Activated T-helper 2 cell treated with anti-CD3 and anti-CD28 coated beads, Interferon-gamma antibody, Interleukin-2, Interleukin-4, amounts not matched to agents 10 μg/mL and 5 μg/mL and 100 μg/mL, durations not matched to agents 14 hours and 24 hours and 36 hours (primary cell): ENCODE data around the gene CDC25C. TPM values are rescaled to one million over a fixed set of nuclear protein-coding genes. Genes with fewer than 3 reads are reported as not detected.

Source experiments
- DNase-seq: peaks from one replicate; pipeline ENCODE4 v3.0.0; 2021; ENCODE audit warnings: low spot score
- H3K27ac Mint-ChIP-seq: one replicate; pipeline ENCODE4 v1.8.0; 2021; ENCODE audit warnings: mixed read lengths
- H3K27me3 Mint-ChIP-seq: one replicate; pipeline ENCODE4 v1.8.0; 2021; ENCODE audit warnings: low read depth, mixed read lengths
- H3K36me3 Mint-ChIP-seq: one replicate; pipeline ENCODE4 v1.8.0; 2021; ENCODE audit warnings: low read depth, mixed read lengths
- H3K4me1 Mint-ChIP-seq: one replicate; pipeline ENCODE4 v1.8.0; 2021; ENCODE audit warnings: low read depth, mixed read lengths
- H3K4me3 Mint-ChIP-seq: one replicate; pipeline ENCODE4 v1.8.0; 2021; ENCODE audit warnings: low read depth, mild to moderate bottlenecking, moderate library complexity, mixed read lengths
- H3K9me3 Mint-ChIP-seq: one replicate; pipeline ENCODE4 v1.8.0; 2021; ENCODE audit warnings: mixed read lengths
- intact Hi-C: fragments of 100-400 bp; cut with micrococcal nuclease; formaldehyde crosslinking; loops from one replicate; pipeline ENCODE4 v1.15.1; 2023
- total RNA-seq: library from RNA; stranded (reverse); gene quantifications from 2 replicates; pipeline ENCODE4 v1.2.3, GENCODE V29; 2022

Gene CDC25C
- total RNA-seq, 1 donor from 2014 or later, result 8.4 TPM

GRCh38 chr5:138303372-138303771 is 28.2 kb downstream of the CDC25C start:
- Mint-ChIP-seq H3K27me3 (no peaks in the 10 kb centered on the region), H3K27ac (no peak overlapping the region), H3K4me1 (peaks cover 9% of the 10 kb centered on the region), H3K36me3 (peaks cover 20% of the 10 kb centered on the region), H3K9me3 (no peaks in the 10 kb centered on the region), H3K4me3 (no peak overlapping the region)
- no peak for DNase-seq
- intact Hi-C loops, result no loop called here

GRCh38 chr5:138289296-138289695 is 42.3 kb downstream of the CDC25C start:
- intact Hi-C loops, result no loop called here
- no peak overlapping the region for H3K4me3 Mint-ChIP-seq
- H3K36me3 Mint-ChIP-seq, result peaks cover 16% of the 10 kb centered on the region
- no peak for DNase-seq
- peaks cover 3% of the 10 kb centered on the region for H3K4me1 Mint-ChIP-seq
- H3K27me3 Mint-ChIP-seq, result no peaks in the 10 kb centered on the region
- no peak overlapping the region for H3K27ac Mint-ChIP-seq
- H3K9me3 Mint-ChIP-seq, result no peaks in the 10 kb centered on the region

- peaks cover 3% of the 10 kb centered on the region for H3K4me1 Mint-ChIP-seq
- H3K36me3 Mint-ChIP-seq, result peaks cover 16% of the 10 kb centered on the region
- no peak overlapping the region for H3K4me3 Mint-ChIP-seq
- no peak for DNase-seq
- no peaks in the 10 kb centered on the region for H3K9me3 Mint-ChIP-seq
- no peaks in the 10 kb centered on the region for H3K27me3 Mint-ChIP-seq
- intact Hi-C loops, result no loop called here
- peak overlapping the region; percentile 34 for H3K27ac Mint-ChIP-seq
These were observed 44.4 kb downstream of the CDC25C start for GRCh38 chr5:138287246-138287645.

- H3K27me3 Mint-ChIP-seq, result no peaks in the 10 kb centered on the region
- H3K4me1 Mint-ChIP-seq, result peaks cover 3% of the 10 kb centered on the region
- no peaks in the 10 kb centered on the region for H3K9me3 Mint-ChIP-seq
- H3K36me3 Mint-ChIP-seq, result peaks cover 13% of the 10 kb centered on the region
- no peak overlapping the region for H3K4me3 Mint-ChIP-seq
- intact Hi-C loops, result no loop called here
- no peak overlapping the region for H3K27ac Mint-ChIP-seq
- no peak for DNase-seq
These were observed 48.5 kb downstream of the CDC25C start for GRCh38 chr5:138282920-138283742.

- no peaks in the 10 kb centered on the region for H3K4me1 Mint-ChIP-seq
- no peak overlapping the region for H3K4me3 Mint-ChIP-seq
- peaks cover 9% of the 10 kb centered on the region for H3K36me3 Mint-ChIP-seq
- no peaks in the 10 kb centered on the region for H3K9me3 Mint-ChIP-seq
- H3K27me3 Mint-ChIP-seq, result peaks cover 7% of the 10 kb centered on the region
- no peak for DNase-seq
- no peak overlapping the region for H3K27ac Mint-ChIP-seq
- intact Hi-C loops, result no loop called here
These were observed 50.7 kb downstream of the CDC25C start for GRCh38 chr5:138280915-138281314.

GRCh38 chr5:138276402-138277054 is 55.1 kb downstream of the CDC25C start:
- no peaks in the 10 kb centered on the region for H3K36me3 Mint-ChIP-seq
- intact Hi-C loops, result no loop called here
- H3K9me3 Mint-ChIP-seq, result no peaks in the 10 kb centered on the region
- DNase-seq, result no peak
- peaks cover 35% of the 10 kb centered on the region for H3K27me3 Mint-ChIP-seq
- H3K4me1 Mint-ChIP-seq, result peaks cover 7% of the 10 kb centered on the region
- H3K4me3 Mint-ChIP-seq, result no peak overlapping the region
- H3K27ac Mint-ChIP-seq, result no peak overlapping the region

GRCh38 chr5:138275895-138276294 is 55.7 kb downstream of the CDC25C start:
- intact Hi-C loops, result no loop called here
- DNase-seq, result no peak
- no peak overlapping the region for H3K4me3 Mint-ChIP-seq

GRCh38 chr5:138275379-138275782 is 56.2 kb downstream of the CDC25C start:
- no peak for DNase-seq
- intact Hi-C loops, result no loop called here

More at GRCh38 chr5:138275895-138276294, 55.7 kb downstream of the CDC25C start:
- H3K36me3 Mint-ChIP-seq, result no peaks in the 10 kb centered on the region
- peaks cover 37% of the 10 kb centered on the region for H3K27me3 Mint-ChIP-seq
- H3K4me1 Mint-ChIP-seq, result peaks cover 7% of the 10 kb centered on the region
- H3K9me3 Mint-ChIP-seq, result no peaks in the 10 kb centered on the region
- H3K27ac Mint-ChIP-seq, result no peak overlapping the region

GRCh38 chr5:138274189-138274853 is 57.3 kb downstream of the CDC25C start, which contains the start of gene GFRA3:
TSS of gene GFRA3 (minus strand) at chr5:138274621. CDS start at chr5:138274424, 197 bp downstream.
- H3K27me3 Mint-ChIP-seq, result peaks cover 37% of the 10 kb centered on the region
- peak within 1 kb of the TSS; percentile 52 for H3K4me3 Mint-ChIP-seq
- H3K27ac Mint-ChIP-seq, result no peak within 1 kb of the TSS
- H3K36me3 Mint-ChIP-seq, result no peaks in the 10 kb centered on the region
- no peak for DNase-seq
- intact Hi-C loops, result no loop called here
- peaks cover 7% of the 10 kb centered on the region for H3K4me1 Mint-ChIP-seq
- H3K9me3 Mint-ChIP-seq, result no peaks in the 10 kb centered on the region

More at GRCh38 chr5:138275379-138275782, 56.2 kb downstream of the CDC25C start:
- no peak overlapping the region for H3K4me3 Mint-ChIP-seq
- H3K36me3 Mint-ChIP-seq, result no peaks in the 10 kb centered on the region
- peaks cover 37% of the 10 kb centered on the region for H3K27me3 Mint-ChIP-seq
- H3K4me1 Mint-ChIP-seq, result peaks cover 7% of the 10 kb centered on the region
- H3K9me3 Mint-ChIP-seq, result no peaks in the 10 kb centered on the region
- H3K27ac Mint-ChIP-seq, result no peak overlapping the region

- H3K4me1 Mint-ChIP-seq, result peaks cover 7% of the 10 kb centered on the region
- H3K27me3 Mint-ChIP-seq, result peaks cover 37% of the 10 kb centered on the region
- no peaks in the 10 kb centered on the region for H3K9me3 Mint-ChIP-seq
- no peak overlapping the region for H3K27ac Mint-ChIP-seq
- peak overlapping the region; percentile 1 for H3K4me3 Mint-ChIP-seq
- no peaks in the 10 kb centered on the region for H3K36me3 Mint-ChIP-seq
- intact Hi-C loops, result no loop called here
- DNase-seq, result no peak
These were observed 57.8 kb downstream of the CDC25C start for GRCh38 chr5:138273834-138274188.

GRCh38 chr5:138272681-138273080 is 58.9 kb downstream of the CDC25C start:
- H3K4me3 Mint-ChIP-seq, result no peak overlapping the region

GRCh38 chr5:138271281-138271680 is 60.3 kb downstream of the CDC25C start:
- no peaks in the 10 kb centered on the region for H3K9me3 Mint-ChIP-seq
- H3K4me1 Mint-ChIP-seq, result peaks cover 7% of the 10 kb centered on the region
- H3K36me3 Mint-ChIP-seq, result no peaks in the 10 kb centered on the region
- intact Hi-C loops, result no loop called here
- no peak overlapping the region for H3K27ac Mint-ChIP-seq
- no peak overlapping the region for H3K4me3 Mint-ChIP-seq
- no peak for DNase-seq
- peaks cover 31% of the 10 kb centered on the region for H3K27me3 Mint-ChIP-seq

More at GRCh38 chr5:138272681-138273080, 58.9 kb downstream of the CDC25C start:
- H3K27me3 Mint-ChIP-seq, result peaks cover 37% of the 10 kb centered on the region
- H3K9me3 Mint-ChIP-seq, result no peaks in the 10 kb centered on the region
- H3K4me1 Mint-ChIP-seq, result peaks cover 7% of the 10 kb centered on the region
- no peak for DNase-seq
- no peak overlapping the region for H3K27ac Mint-ChIP-seq
- intact Hi-C loops, result no loop called here
- H3K36me3 Mint-ChIP-seq, result no peaks in the 10 kb centered on the region

- H3K9me3 Mint-ChIP-seq, result no peaks in the 10 kb centered on the region
- H3K4me1 Mint-ChIP-seq, result no peaks in the 10 kb centered on the region
- H3K4me3 Mint-ChIP-seq, result no peak overlapping the region
- no peak for DNase-seq
- peaks cover 3% of the 10 kb centered on the region for H3K27me3 Mint-ChIP-seq
- intact Hi-C loops, result no loop called here
- H3K27ac Mint-ChIP-seq, result no peak overlapping the region
- H3K36me3 Mint-ChIP-seq, result no peaks in the 10 kb centered on the region
These were observed 67.4 kb downstream of the CDC25C start for GRCh38 chr5:138264183-138264582.
